Measurements from ENCODE around the gene CENPC. TPM values are rescaled to one million over a fixed set of nuclear protein-coding genes. Genes with fewer than 3 reads are reported as not detected.

Gene CENPC
- polyA plus RNA-seq, 1 of the 3 experiments (the other 2 are of a cell fraction): 2.2 TPM

DNA sequence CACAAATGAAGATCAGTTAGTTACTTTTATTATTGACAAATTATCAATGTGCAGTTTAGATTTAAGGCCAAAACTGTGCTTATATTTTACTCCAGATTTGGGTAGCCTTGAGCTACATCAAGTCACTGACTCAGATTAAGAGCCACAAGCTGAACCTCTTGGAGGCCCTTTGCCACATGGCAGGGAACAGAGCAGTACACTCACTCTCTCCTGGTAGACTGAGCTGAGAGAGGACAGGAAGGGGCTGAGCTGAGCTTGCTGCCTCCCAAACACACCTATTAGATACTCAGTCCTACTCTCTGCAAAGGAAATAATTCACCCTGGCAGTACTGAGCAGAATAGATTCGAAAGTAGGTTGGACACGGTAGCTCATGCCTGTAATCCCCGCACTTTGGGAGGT, 21.0 kb upstream of the CENPC start:
- CTCF ChIA-PET: interaction anchor here (0.6 kb wide), 1 partner anchor 283 kb away, joined by 3 read pairs; no protein-coding TSS in a partner anchor
- POLR2A ChIA-PET: no interaction called here
- 73% methylated on average over 3 of the region's 3 CpGs for WGBS (ENCODE audit: low lambda C conversion rate)

More for the DNA sequence above, 21.0 kb upstream of the CENPC start:
- Histone ChIP-seq H3F3A (replicated peaks; ENCODE audit: insufficient read depth) (no peaks in the 10 kb centered on the region), H3K4me3 (ENCODE audit: low read depth in 2 of 2, low read length in 1 of 2) (no peak overlapping the region), H3K27me3 (ENCODE audit: insufficient read depth) (no peaks in the 10 kb centered on the region), H3K79me2 (ENCODE audit: insufficient read depth) (no peaks in the 10 kb centered on the region), H3K9ac (no peak overlapping the region), H2AFZ (ENCODE audit: low read depth) (no peak overlapping the region), H3K27ac (ENCODE audit: low read depth in 2 of 2, low read length in 1 of 2) (no peak overlapping the region), H3K4me2 (no peak overlapping the region), H3K4me1 (ENCODE audit: control insufficient read depth in 1 of 2, insufficient read depth in 2 of 2, low read depth in 1 of 2, low read length in 1 of 2) (no peaks in the 10 kb centered on the region; a peak in 1 of 4 replicates), H3K9me2 (no peaks in the 10 kb centered on the region), H4K20me1 (ENCODE audit: insufficient read depth) (no peaks in the 10 kb centered on the region), H3K9me3 (no peaks in the 10 kb centered on the region), H3K36me3 (replicated peaks in 1 of 2; ENCODE audit: control insufficient read depth in 1 of 2, insufficient read depth in 2 of 2, low read length in 1 of 2) (no peaks in the 10 kb centered on the region)
- no peak for TF ChIP-seq POLR2AphosphoS5 (IDR thresholded peaks at IDR 0.05; ENCODE audit: low read depth, low read length)
- TF ChIP-seq RAD21 (IDR thresholded peaks at IDR 0.05; ENCODE audit: low read length): no peak
- TF ChIP-seq, protein P1, sequence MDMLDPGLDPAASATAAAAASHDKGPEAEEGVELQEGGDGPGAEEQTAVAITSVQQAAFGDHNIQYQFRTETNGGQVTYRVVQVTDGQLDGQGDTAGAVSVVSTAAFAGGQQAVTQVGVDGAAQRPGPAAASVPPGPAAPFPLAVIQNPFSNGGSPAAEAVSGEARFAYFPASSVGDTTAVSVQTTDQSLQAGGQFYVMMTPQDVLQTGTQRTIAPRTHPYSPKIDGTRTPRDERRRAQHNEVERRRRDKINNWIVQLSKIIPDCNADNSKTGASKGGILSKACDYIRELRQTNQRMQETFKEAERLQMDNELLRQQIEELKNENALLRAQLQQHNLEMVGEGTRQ (IDR thresholded peaks at IDR 0.05; ENCODE audit: borderline replicate concordance, low read depth, low read length): no peak
- TF ChIP-seq SIN3A (IDR thresholded peaks at IDR 0.05; ENCODE audit: borderline replicate concordance, low read depth, low read length): no peak
- TF ChIP-seq NRF1 (IDR thresholded peaks at IDR 0.05; ENCODE audit: low read depth, low read length): no peak
- TF ChIP-seq, protein P2, sequence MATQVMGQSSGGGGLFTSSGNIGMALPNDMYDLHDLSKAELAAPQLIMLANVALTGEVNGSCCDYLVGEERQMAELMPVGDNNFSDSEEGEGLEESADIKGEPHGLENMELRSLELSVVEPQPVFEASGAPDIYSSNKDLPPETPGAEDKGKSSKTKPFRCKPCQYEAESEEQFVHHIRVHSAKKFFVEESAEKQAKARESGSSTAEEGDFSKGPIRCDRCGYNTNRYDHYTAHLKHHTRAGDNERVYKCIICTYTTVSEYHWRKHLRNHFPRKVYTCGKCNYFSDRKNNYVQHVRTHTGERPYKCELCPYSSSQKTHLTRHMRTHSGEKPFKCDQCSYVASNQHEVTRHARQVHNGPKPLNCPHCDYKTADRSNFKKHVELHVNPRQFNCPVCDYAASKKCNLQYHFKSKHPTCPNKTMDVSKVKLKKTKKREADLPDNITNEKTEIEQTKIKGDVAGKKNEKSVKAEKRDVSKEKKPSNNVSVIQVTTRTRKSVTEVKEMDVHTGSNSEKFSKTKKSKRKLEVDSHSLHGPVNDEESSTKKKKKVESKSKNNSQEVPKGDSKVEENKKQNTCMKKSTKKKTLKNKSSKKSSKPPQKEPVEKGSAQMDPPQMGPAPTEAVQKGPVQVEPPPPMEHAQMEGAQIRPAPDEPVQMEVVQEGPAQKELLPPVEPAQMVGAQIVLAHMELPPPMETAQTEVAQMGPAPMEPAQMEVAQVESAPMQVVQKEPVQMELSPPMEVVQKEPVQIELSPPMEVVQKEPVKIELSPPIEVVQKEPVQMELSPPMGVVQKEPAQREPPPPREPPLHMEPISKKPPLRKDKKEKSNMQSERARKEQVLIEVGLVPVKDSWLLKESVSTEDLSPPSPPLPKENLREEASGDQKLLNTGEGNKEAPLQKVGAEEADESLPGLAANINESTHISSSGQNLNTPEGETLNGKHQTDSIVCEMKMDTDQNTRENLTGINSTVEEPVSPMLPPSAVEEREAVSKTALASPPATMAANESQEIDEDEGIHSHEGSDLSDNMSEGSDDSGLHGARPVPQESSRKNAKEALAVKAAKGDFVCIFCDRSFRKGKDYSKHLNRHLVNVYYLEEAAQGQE (IDR thresholded peaks at IDR 0.05; ENCODE audit: low read depth, low read length): no peak
- TF ChIP-seq, protein P3, sequence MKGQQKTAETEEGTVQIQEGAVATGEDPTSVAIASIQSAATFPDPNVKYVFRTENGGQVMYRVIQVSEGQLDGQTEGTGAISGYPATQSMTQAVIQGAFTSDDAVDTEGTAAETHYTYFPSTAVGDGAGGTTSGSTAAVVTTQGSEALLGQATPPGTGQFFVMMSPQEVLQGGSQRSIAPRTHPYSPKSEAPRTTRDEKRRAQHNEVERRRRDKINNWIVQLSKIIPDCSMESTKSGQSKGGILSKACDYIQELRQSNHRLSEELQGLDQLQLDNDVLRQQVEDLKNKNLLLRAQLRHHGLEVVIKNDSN (IDR thresholded peaks at IDR 0.05; ENCODE audit: borderline replicate concordance, low read depth): no peak
- no peak for TF ChIP-seq CHD2 (IDR thresholded peaks at IDR 0.05; ENCODE audit: low read length, partially characterized antibody)
- TF ChIP-seq, protein P4, sequence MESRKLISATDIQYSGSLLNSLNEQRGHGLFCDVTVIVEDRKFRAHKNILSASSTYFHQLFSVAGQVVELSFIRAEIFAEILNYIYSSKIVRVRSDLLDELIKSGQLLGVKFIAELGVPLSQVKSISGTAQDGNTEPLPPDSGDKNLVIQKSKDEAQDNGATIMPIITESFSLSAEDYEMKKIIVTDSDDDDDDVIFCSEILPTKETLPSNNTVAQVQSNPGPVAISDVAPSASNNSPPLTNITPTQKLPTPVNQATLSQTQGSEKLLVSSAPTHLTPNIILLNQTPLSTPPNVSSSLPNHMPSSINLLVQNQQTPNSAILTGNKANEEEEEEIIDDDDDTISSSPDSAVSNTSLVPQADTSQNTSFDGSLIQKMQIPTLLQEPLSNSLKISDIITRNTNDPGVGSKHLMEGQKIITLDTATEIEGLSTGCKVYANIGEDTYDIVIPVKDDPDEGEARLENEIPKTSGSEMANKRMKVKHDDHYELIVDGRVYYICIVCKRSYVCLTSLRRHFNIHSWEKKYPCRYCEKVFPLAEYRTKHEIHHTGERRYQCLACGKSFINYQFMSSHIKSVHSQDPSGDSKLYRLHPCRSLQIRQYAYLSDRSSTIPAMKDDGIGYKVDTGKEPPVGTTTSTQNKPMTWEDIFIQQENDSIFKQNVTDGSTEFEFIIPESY (IDR thresholded peaks at IDR 0.05; ENCODE audit: borderline replicate concordance, low read depth): no peak
- TF ChIP-seq MEF2A (IDR thresholded peaks at IDR 0.05; ENCODE audit: borderline replicate concordance, low read depth): no peak
- TF ChIP-seq EP300 (IDR thresholded peaks at IDR 0.05; ENCODE audit: borderline replicate concordance in 1 of 2, low read depth in 1 of 2, low read length in 1 of 2): no peak
- TF ChIP-seq FOXJ3 (CRISPR knock-in tag; IDR thresholded peaks at IDR 0.05): no peak
- no peak for TF ChIP-seq RFX5 (IDR thresholded peaks at IDR 0.05; ENCODE audit: low read length)
- TF ChIP-seq, protein P5, sequence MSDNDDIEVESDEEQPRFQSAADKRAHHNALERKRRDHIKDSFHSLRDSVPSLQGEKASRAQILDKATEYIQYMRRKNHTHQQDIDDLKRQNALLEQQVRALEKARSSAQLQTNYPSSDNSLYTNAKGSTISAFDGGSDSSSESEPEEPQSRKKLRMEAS (IDR thresholded peaks at IDR 0.05; ENCODE audit: low read depth): no peak
- no peak for TF ChIP-seq FOXM1 (IDR thresholded peaks at IDR 0.05; ENCODE audit: low read depth)
- TF ChIP-seq MXI1 (IDR thresholded peaks at IDR 0.05; ENCODE audit: low read depth, low read length): no peak
- no peak for TF ChIP-seq TEAD4 (IDR thresholded peaks at IDR 0.05; ENCODE audit: borderline replicate concordance, insufficient read depth)
- TF ChIP-seq TCF12 (IDR thresholded peaks at IDR 0.05): no peak
- no peak for TF ChIP-seq FOSL2 (IDR thresholded peaks at IDR 0.05; ENCODE audit: borderline replicate concordance, low read depth)
- no peak for DNase-seq

All from SK-N-SH (cell line).